H1 (cell line): ENCODE results near the gene ALKBH7. TPM values are rescaled to one million over a fixed set of nuclear protein-coding genes. Genes with fewer than 3 reads are reported as not detected.
A peak's percentile ranks its signal among the peaks of the same experiment; 100 is the strongest.

ENCODE experiments used
- ASH2L ChIP-seq: fragments of 200-600, 300-600 bp; sonication (generic); IDR thresholded peaks from one replicate; pipeline ENCODE4 v1.7.1; 2017; ENCODE audit warnings: low read length
- ATF2 ChIP-seq: IDR thresholded peaks from 2 replicates; pipeline ENCODE4 v1.6.1; 2012; ENCODE audit warnings: low read length, inconsistent platforms
- BACH1 ChIP-seq: IDR thresholded peaks from 2 replicates; pipeline ENCODE4 v1.6.1; 2012; ENCODE audit warnings: low read length, improper control_type of control experiment
- CREB1 ChIP-seq: IDR thresholded peaks from 2 replicates; pipeline ENCODE4 v1.6.1; 2012; ENCODE audit warnings: inconsistent platforms
- GABPA ChIP-seq: IDR thresholded peaks from 2 replicates; pipeline ENCODE4 v1.6.1; 2011; ENCODE audit warnings: mild to moderate bottlenecking, low read length, moderate library complexity, borderline replicate concordance; ENCODE audit not compliant: insufficient read depth
- GTF2F1 ChIP-seq: IDR thresholded peaks from 2 replicates; pipeline ENCODE4 v1.6.1; 2012; ENCODE audit warnings: low read depth, low read length, improper control_type of control experiment, borderline replicate concordance
- HDAC2 ChIP-seq, 2 experiments: fragments of 300-600 bp in 1 of 2; sonication (generic) in 1 of 2; IDR thresholded peaks; 2 replicates each; pipeline ENCODE4 v1.6.1; 2011 to 2012; ENCODE audit warnings: low read depth in 2 of 2, low read length in 2 of 2, mild to moderate bottlenecking in 2 of 2, moderate library complexity in 2 of 2, borderline replicate concordance in 1 of 2, inconsistent platforms in 1 of 2
- HDAC6 ChIP-seq: IDR thresholded peaks from one replicate; pipeline ENCODE4 v1.7.1; 2012; ENCODE audit warnings: low read depth, mild to moderate bottlenecking, inconsistent platforms, low read length, moderate library complexity
- MAFK ChIP-seq: IDR thresholded peaks from 2 replicates; pipeline ENCODE4 v1.6.1; 2012; ENCODE audit warnings: low read depth, mild to moderate bottlenecking, improper control_type of control experiment, low read length
- NANOG ChIP-seq: IDR thresholded peaks from 2 replicates; pipeline ENCODE4 v1.6.1; 2011; ENCODE audit warnings: low read length, low read depth, mild to moderate bottlenecking, inconsistent platforms; ENCODE audit not compliant: insufficient read depth, poor library complexity, severe bottlenecking
- NRF1 ChIP-seq: IDR thresholded peaks from 2 replicates; pipeline ENCODE4 v1.6.1; 2011; ENCODE audit warnings: mild to moderate bottlenecking, low read depth, low read length, improper control_type of control experiment
- RAD21 ChIP-seq, 2 experiments: IDR thresholded peaks in 1 of 2; conservative IDR thresholded peaks in 1 of 2; 2 replicates each; pipeline ENCODE4 v1.6.1; 2011; ENCODE audit warnings: low read depth in 2 of 2, low read length in 2 of 2, improper control_type of control experiment in 1 of 2, inconsistent platforms in 1 of 2, mild to moderate bottlenecking in 1 of 2, moderate library complexity in 1 of 2
- RXRA ChIP-seq: IDR thresholded peaks from 2 replicates; pipeline ENCODE4 v1.6.1; 2011; ENCODE audit warnings: low read depth, mild to moderate bottlenecking, low read length, moderate library complexity; ENCODE audit not compliant: insufficient read depth
- SIRT6 ChIP-seq: IDR thresholded peaks from one replicate; pipeline ENCODE4 v1.7.1; 2012; ENCODE audit warnings: low read length, inconsistent platforms
- SIX5 ChIP-seq: IDR thresholded peaks from 2 replicates; pipeline ENCODE4 v1.6.1; 2011; ENCODE audit warnings: mild to moderate bottlenecking, low read depth, low read length
- SP2 ChIP-seq: IDR thresholded peaks from 2 replicates; pipeline ENCODE4 v1.6.1; 2012; ENCODE audit warnings: mild to moderate bottlenecking, low read length, inconsistent platforms
- SP4 ChIP-seq: IDR thresholded peaks from 2 replicates; pipeline ENCODE4 v1.6.1; 2012; ENCODE audit warnings: low read length, inconsistent platforms
- TAF7 ChIP-seq: optimal IDR thresholded peaks from 2 replicates; pipeline ENCODE3; 2011; ENCODE audit warnings: low read depth, mild to moderate bottlenecking, inconsistent platforms, low read length, moderate library complexity, borderline replicate concordance
- TCF12 ChIP-seq: IDR thresholded peaks from 2 replicates; pipeline ENCODE4 v1.6.1; 2011; ENCODE audit warnings: low read depth, mild to moderate bottlenecking, low read length
- TEAD4 ChIP-seq: IDR thresholded peaks from 2 replicates; pipeline ENCODE4 v1.6.1; 2012; ENCODE audit warnings: low read depth, low read length, inconsistent platforms, mixed read lengths
- YY1 ChIP-seq: IDR thresholded peaks from 2 replicates; pipeline ENCODE4 v1.6.1; 2011; ENCODE audit warnings: low read depth, mild to moderate bottlenecking, low read length
- ZNF274 ChIP-seq: IDR thresholded peaks from 2 replicates; pipeline ENCODE4 v1.7.0; 2012; ENCODE audit warnings: low read length, borderline replicate concordance; ENCODE audit errors: extremely low read depth
- polyA plus RNA-seq, 7 experiments: library from polyadenylated mRNA; depleted of rRNA in 3 of 7; stranded (reverse) in 5 of 7; unstranded in 2 of 7; fragments of >200 nt in 5 of 7; fragments of 200-250 nt in 2 of 7; gene quantifications; 1 replicate in 5 of 7; 2 replicates in 1 of 7; 4 replicates in 1 of 7; pipeline versions ENCODE4 v1.2.1 to v1.2.3, GENCODE V29; 2011 to 2013; ENCODE audit warnings: missing spikeins in 2 of 7, mixed read lengths in 2 of 7
- total RNA-seq: library from RNA; stranded (reverse); fragmentation: NEBNext Ultra II Directional; extraction: Animal tissue kit (Norgen Biotek cat#: 25700); gene quantifications from 2 replicates; pipeline ENCODE4 v1.2.1, GENCODE V29; 2021

The ALKBH7 gene
- total and polyA plus RNA-seq, 2 of the 8 experiments (the other 6 are each of a cell fraction or from before 2014, with no cell fraction given) = 66.3 to 100 TPM

GRCh38 chr19:6393074-6393982 lies 20.7 kb downstream of the ALKBH7 start, which contains the start of gene GTF2F1 (continued):
- TF ChIP-seq RXRA = no peak
- 0 out of 2 replicates have a peak, but pooled peaks have one; percentile 19 for TF ChIP-seq YY1
- no peak for TF ChIP-seq SP2
- TF ChIP-seq BACH1 = 0 out of 2 replicates have a peak, but pooled peaks have one; percentile 42
- TF ChIP-seq ATF2 = no peak
- TF ChIP-seq NRF1 = peak; percentile 72
- peak; percentile 20 to 25; a peak in 3 of 4 replicates for TF ChIP-seq RAD21 (IDR thresholded peaks at IDR 0.05 in 1 of 2, conservative IDR thresholded peaks at IDR 0.05 in 1 of 2; ENCODE audit: low read depth in 2 of 2, low read length in 2 of 2)
- no peak for TF ChIP-seq SIRT6
- peak; percentile 84 for TF ChIP-seq CREB1
- TF ChIP-seq TEAD4 = no peak
- TF ChIP-seq ZNF274 = no peak
- TF ChIP-seq SP4 = no peak
- no peak for TF ChIP-seq TCF12
- TF ChIP-seq MAFK = no peak
- TF ChIP-seq GTF2F1 = no peak
- no peak for TF ChIP-seq ASH2L
- peak in 1 of 2 experiments; percentile 88; a peak in 3 of 4 replicates for TF ChIP-seq HDAC2 (IDR thresholded peaks at IDR 0.05; ENCODE audit: borderline replicate concordance in 1 of 2, low read depth in 2 of 2, low read length in 2 of 2)
- TF ChIP-seq TAF7 = no peak
- TF ChIP-seq NANOG = no peak
- no peak for TF ChIP-seq SIX5
- peak; percentile 95 for TF ChIP-seq GABPA
- no peak for TF ChIP-seq HDAC6
- TF ChIP-seq, all 59 proteins: peak for 22
